Fibroblast of skin of right quadriceps (primary cell): ENCODE measurements around the gene DSCAML1.

ENCODE experiments used
- DNase-seq: peaks from one replicate; pipeline ENCODE4 v3.0.0-alpha.2; 2013

Gene DSCAML1

GRCh38 chr11:117685566-117685965, 111.5 kb downstream of the DSCAML1 start:
- DNase-seq = no peak

DNA sequence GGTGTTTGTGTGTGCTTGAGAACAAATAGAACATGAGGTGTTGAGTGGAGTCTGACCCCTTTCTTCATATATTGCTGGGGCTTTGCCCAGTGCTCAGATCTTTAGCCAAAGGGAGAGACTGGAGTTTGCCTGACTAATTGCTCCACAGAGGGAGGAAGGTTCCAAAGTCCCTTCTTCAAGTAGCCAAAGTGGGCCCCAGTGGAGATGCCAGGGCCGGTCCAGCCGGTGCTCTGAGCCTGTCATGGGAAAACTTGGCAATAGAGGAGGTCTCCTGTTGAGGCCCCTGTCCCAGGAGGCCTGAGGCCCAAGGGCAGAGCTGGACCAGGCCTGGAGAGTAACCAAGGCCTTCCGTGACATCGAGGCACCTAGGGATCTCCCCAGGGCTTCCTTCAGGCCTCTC, 112.3 kb downstream of the DSCAML1 start:
- no peak for DNase-seq

DNA sequence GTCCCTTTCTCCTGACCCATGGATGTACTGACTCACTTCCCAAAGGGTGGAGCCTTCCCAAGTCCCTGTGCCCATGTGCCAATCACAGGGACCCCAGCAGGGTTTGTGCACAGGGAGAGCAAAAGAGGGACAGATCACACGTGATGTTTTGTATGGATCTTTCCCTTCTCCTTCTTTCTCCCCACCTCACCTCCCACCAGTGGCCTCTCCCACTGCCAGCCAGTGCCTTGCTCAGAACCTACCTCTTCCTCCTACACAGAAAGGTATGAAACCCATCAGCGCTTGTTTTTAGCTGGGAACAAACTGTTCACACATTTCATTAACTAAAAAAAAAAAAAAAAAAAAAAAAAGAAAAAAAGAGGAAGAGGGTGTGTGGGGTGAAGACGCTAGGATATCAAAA, 112.9 kb downstream of the DSCAML1 start:
- no peak for DNase-seq

DNA sequence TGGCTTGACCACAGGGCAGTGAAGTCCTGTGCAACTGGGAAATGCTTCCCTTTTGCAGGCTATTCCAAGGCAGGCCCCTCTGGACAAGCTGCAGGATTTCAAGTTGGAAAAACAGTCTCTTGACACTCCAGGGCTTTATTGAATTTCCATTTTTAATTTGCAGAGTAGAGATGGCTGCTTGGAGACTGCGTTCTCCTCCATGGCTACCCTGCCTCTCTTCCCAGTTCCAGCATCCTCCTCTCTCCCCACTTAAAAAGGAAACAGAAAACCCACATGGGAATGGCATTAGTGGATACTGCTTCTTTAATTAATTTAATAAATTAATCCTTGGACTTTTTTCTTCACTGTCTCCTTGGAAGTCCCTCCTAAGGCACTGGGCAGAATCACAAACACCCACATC, 115.6 kb downstream of the DSCAML1 start:
- no peak for DNase-seq

DNA sequence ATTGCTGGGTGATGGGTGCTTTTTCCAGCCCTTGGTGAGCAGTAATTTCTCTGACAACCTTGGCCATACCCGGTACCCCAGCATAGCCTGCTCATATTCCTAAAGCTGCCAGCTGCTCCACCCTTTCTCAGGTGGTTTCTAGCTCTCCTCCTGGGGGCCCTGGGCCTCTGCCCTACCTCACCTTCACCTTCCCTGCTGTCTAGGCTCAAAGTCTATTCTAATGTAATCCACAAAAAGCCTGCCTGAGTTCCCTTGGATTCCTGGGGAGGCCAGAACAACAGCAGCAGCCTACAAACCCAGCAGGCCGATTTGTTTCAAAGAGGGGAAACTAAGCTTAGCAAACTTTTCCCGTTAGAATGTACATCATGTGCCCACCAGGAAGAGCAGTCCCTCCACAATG, 117.6 kb downstream of the DSCAML1 start:
- no peak for DNase-seq

DNA sequence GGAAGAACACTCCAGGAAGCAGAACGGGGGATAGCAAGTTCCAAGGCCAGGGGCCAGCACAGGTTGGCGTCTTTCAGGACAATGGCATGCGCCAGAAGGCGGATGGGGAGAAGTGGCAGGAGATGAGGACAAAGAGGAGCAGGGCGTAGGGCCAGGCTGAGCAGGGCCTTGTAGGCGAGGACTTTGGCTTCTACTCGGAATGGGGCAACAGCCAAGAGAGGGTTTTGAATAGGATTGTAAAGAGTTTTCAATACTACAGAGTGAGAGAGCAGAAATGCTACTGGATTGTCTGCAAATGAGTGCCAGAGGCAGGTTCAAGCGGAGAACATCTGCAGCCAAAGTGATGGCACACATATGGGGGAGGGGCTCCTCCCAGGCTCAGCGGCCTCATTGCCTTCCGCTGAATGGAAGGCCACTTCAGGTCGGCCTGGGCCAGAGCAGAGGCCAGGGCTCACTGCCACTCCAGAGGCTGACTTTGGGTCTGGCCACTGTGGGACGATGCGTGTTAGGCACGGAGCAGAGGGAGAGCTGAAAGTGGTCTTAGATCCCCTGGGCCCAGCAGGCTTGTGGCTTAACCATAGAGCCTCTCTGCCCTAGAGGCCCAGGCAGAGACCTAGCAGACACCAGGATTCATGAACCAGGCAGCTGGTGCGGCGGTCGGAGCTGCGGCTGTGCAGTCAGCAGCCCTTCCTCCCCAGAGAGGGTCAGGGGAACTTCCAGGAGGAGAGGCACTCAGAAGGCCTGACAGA, 118.2 kb downstream of the DSCAML1 start:
- no peak for DNase-seq

- DNase-seq = no peak
Measured at GRCh38 chr11:117677729-117678310, 119.2 kb downstream of the DSCAML1 start.

DNA sequence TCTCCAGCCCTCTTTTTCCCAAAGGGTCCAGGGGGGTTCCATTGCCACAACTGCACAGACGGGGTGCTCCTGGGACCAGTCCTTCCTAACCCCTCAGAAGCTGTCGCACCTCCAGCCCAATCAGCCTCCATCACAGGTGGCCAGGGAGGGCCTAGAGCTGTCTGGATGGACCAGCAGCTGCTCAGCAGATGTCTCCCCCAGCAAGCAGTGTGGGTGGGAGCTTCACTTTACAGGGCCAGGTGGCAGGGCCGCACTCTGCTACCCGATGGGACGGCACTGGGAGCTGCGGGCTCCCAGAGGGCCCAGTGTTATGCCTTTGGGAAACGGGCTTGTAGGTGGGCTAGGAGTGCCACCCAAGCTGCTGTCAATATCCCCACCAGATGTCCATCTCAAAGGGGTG, 120.5 kb downstream of the DSCAML1 start:
- no peak for DNase-seq

- no peak for DNase-seq
Measured at GRCh38 chr11:117673602-117674001, 123.4 kb downstream of the DSCAML1 start.

GRCh38 chr11:117671370-117671769, 125.6 kb downstream of the DSCAML1 start:
- DNase-seq = no peak

DNA sequence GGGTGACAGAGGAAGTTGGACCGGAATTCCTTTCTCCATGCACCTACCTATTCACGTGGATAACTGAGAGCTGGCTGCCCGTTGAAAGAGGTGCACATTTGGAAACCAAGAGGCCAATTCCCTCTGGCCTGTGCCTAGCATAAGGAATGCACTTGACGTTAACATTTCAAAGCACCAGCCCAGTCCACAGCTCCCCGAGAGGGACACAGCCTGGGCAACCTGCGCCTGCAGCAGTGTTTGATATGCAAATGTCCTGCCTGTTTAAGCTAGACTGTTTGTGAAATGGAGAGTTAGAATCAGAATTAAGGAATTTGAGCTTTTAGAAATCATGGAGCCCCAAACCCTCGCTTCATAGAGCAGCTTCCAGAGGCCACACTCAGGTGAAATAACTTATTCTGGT, 126.1 kb downstream of the DSCAML1 start:
- no peak for DNase-seq

DNA sequence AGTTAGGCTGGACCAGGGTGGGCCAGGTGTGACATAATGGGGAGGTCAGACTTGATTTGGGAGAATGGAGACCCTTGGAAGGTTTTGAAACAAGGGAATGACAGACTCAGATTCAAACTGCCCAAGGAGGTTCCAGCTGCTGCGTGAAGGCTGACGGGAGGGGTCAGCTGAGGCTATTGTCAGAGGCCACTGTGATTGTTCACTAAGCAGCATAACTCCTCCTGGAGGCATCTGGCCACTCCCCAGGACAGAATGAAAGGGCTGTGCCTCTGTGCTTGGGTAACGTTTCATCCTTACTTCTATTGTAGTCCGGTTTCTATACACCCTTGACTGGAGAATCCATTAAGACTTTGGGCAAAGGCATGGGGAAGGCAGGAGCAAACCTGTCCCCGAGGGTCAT, 126.6 kb downstream of the DSCAML1 start:
- no peak for DNase-seq

GRCh38 chr11:117669616-117670015, 127.4 kb downstream of the DSCAML1 start:
- no peak for DNase-seq

GRCh38 chr11:117669062-117669461, 128.0 kb downstream of the DSCAML1 start:
- no peak for DNase-seq

DNA sequence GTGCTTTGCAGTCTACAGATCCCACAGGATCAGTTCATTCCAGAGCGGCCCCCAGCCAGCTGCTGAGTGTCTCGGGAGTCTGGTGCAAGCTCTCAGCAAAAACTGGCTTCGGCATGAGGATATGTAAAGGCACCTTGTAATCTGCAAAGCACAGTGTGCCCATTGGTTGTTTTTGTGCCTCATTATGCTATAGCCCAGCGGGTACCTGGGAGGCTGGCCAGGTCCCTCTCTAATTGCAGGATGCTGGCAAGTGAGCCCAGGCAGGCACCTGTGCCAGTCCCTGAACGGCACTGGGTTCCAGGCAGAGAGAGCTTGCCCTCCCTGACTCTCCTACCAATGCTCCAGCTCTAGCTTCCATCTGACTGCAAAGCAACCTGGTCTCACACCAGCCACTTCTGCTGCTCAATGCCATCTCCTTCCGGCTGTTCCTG, 128.7 kb downstream of the DSCAML1 start:
- no peak for DNase-seq

- no peak for DNase-seq
Measured at GRCh38 chr11:117664897-117665296, 132.1 kb downstream of the DSCAML1 start.

DNA sequence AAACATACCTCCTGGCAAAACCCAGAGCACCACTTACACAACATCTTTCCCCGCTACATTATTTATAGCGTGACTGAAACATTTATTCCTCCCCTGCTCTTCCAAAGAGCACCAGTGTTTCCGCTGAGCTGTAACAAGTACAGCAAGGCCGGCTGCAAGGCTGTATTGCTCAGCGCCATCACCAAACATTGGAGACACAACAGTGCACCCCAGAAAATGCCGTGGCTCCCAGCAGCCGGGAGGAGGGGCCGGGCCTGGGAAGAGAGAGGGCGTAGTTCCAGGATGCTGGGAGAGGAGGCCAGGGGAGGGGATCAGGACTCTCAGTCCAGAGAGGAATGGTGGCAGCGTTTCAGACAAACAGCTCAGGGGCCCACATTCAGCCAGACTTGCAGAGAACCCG, 133.2 kb downstream of the DSCAML1 start:
- DNase-seq = no peak

DNA sequence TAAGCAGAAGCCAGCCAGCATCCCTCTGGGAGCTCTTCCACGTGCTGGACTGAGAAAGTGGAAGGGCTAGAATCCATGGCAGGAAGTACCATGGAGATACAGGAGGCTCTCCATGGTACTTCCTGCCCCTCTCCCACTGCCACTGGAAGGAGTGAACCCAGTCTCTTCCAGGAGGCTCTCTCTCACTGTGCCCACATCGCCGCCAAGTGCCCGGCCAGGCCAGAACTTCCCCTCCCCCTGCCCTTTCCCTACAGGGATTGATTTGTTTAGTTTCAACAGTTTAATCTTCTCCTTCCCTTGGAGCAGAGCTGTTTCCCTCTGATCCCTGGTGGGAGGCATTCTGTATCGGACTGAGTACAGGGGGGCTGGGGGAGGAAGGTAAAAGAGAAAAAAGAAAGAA, 133.6 kb downstream of the DSCAML1 start:
- no peak for DNase-seq

DNA sequence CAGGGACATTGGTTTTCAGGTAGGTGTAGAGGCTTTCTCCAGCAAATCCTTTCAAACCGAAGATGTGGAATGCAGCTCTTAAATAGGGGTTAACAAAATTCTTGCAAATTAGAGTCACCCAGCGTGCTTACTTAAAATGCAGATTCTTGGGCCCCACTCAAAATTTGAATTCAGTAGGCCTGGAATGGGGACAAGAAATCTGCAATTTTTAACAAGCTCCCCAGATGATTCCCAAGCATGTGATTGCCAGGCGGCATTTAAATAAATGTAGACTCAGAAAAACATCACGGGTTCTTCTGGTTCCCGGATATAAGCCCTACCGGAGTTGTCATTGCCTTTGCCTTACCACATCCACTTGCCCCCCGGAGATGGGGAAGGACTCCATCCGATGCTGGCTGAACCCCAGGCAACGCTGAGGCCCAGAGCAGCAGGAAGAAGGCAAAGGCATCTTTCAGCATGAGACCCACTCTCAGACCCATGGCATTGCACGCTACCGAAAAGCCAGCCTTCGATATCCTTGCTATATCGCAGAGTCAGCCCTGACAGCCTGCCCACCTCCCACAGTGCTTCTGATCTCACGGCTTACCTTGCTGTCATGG, 134.2 kb downstream of the DSCAML1 start:
- no peak for DNase-seq

GRCh38 chr11:117662255-117662654, 134.8 kb downstream of the DSCAML1 start:
- no peak for DNase-seq

DNA sequence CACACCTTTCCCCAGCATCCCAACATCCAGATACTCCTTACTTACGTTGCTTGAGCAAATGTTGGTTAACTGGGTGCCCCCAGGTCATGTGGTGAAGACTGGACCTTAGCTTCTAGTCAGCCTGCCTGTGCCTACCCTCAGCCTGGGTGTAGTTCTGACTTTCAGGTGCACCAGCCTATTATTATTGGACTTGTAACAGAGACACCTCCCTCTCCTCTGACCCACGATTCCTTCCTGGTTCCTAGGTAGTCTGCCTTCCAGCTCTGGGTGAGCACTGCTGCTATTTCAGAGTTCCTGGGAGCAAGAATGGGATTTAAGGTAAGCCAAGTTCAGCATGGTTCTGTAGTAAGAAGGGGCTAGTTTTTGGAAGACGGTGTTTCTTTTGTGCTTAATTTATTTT, 138.2 kb downstream of the DSCAML1 start:
- DNase-seq = no peak

GRCh38 chr11:117657794-117658193, 139.2 kb downstream of the DSCAML1 start:
- DNase-seq = no peak

DNA sequence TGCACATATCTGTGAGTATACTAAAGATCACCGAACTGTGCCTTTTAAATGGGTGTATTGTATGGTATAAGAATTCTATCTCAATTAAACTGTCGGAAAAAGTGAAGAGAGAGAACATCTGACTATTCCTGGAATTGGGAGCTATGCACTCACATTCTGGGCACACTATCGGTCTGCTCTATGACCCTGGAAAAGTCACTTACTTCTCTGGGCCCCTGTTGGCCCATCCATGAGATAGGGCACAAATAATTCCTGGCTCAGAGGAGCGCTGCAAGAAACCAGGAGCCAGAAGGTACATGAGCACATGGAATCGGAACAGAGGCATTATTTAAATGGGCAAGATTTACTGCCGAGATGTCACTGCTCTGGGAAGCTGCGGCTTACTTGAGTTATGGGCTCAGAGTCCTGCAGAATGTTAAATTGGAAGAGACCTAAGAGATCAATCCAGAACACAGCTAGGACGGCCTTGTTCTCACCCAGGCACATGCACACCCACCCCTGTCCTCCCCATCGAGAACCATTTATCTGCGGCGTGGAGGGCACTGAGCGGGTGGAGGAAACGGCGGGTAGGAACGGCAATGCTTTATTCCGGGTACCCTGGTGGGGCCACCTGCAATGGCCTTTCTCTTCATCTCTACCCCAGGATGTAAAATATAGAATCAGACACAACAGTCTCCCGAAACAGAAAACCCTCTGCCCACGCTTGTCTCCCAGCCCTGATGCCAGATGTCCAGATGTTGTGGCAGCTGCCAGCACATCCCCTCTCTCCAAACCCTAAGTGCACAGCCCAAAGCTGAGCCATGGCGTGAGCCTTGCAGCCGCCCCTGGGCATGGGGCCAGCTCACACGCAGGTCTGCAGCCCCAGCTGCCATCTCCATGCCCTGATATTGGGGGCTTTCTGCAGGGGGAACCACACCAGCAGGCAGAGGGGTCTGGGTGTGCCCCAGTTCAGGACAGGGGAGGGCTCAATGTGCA, 142.4 kb downstream of the DSCAML1 start:
- no peak for DNase-seq
